ENCODE results near the gene CUEDC1.
"Not testable (repeated sequence)": the region's sequence is repeated elsewhere in the genome, so short reads cannot be mapped to it uniquely, and the experiment has no call there.

Gene CUEDC1

GRCh38 chr17:57927048-57927723, 28.0 kb downstream of the CUEDC1 start:
- Mint-ChIP-seq H3K27me3 (peaks cover 66 to 89% of the 10 kb centered on the region in 2 donors), H3K27ac (no peak overlapping the region), H3K4me3 (no peak overlapping the region), H3K36me3 (no peaks in the 10 kb centered on the region), H3K4me1 (peaks cover 0 to 11% of the 10 kb centered on the region in 2 donors), H3K9me3 (no peaks in the 10 kb centered on the region)
- no peak for ATAC-seq (replicated peaks)
- no peak for DNase-seq

- no peak overlapping the region for H3K27ac Mint-ChIP-seq
- H3K27me3 Mint-ChIP-seq, result peaks cover 68 to 89% of the 10 kb centered on the region in 2 donors
- DNase-seq (no peak), ATAC-seq (replicated peaks) (no peak)
- H3K36me3 Mint-ChIP-seq, result no peaks in the 10 kb centered on the region
- no peak overlapping the region for H3K4me3 Mint-ChIP-seq
- H3K9me3 Mint-ChIP-seq, result no peaks in the 10 kb centered on the region
- peaks cover 0 to 11% of the 10 kb centered on the region in 2 donors for H3K4me1 Mint-ChIP-seq
These were observed 28.5 kb downstream of the CUEDC1 start for GRCh38 chr17:57926723-57927047.

- DNase-seq (no peak), ATAC-seq (replicated peaks) (no peak)
- H3K4me3 Mint-ChIP-seq, result no peak overlapping the region
- no peak overlapping the region for H3K27ac Mint-ChIP-seq
- H3K36me3 Mint-ChIP-seq, result no peaks in the 10 kb centered on the region
- peaks cover 0 to 11% of the 10 kb centered on the region in 2 donors for H3K4me1 Mint-ChIP-seq
- H3K9me3 Mint-ChIP-seq, result no peaks in the 10 kb centered on the region
- peaks cover 69 to 86% of the 10 kb centered on the region in 2 donors for H3K27me3 Mint-ChIP-seq
These were observed 29.7 kb downstream of the CUEDC1 start for GRCh38 chr17:57925361-57925990.

- Mint-ChIP-seq H3K4me1 (peaks cover 0 to 11% of the 10 kb centered on the region in 2 donors), H3K9me3 (no peaks in the 10 kb centered on the region), H3K27ac (no peak overlapping the region), H3K36me3 (no peaks in the 10 kb centered on the region), H3K27me3 (peaks cover 69 to 88% of the 10 kb centered on the region in 2 donors), H3K4me3 (no peak overlapping the region)
- DNase-seq (no peak), ATAC-seq (replicated peaks) (no peak)
These were observed 30.5 kb downstream of the CUEDC1 start for GRCh38 chr17:57924677-57925076.

GRCh38 chr17:57923182-57923872, 31.9 kb downstream of the CUEDC1 start:
- Mint-ChIP-seq H3K9me3 (no peaks in the 10 kb centered on the region), H3K27me3 (peaks cover 62 to 84% of the 10 kb centered on the region in 2 donors), H3K4me3 (no peak overlapping the region), H3K4me1 (peaks cover 0 to 11% of the 10 kb centered on the region in 2 donors), H3K36me3 (no peaks in the 10 kb centered on the region), H3K27ac (no peak overlapping the region)
- DNase-seq, result no peak
- ATAC-seq (replicated peaks), result no peak

GRCh38 chr17:57922745-57923144, 32.5 kb downstream of the CUEDC1 start:
- not testable (repeated sequence) for DNase-seq; H3K36me3 Mint-ChIP-seq; H3K9me3 Mint-ChIP-seq; ATAC-seq (replicated peaks); H3K4me3 Mint-ChIP-seq; H3K27ac Mint-ChIP-seq
- Mint-ChIP-seq H3K27me3 (peaks cover 62 to 81% of the 10 kb centered on the region in 2 donors), H3K4me1 (peaks cover 0 to 11% of the 10 kb centered on the region in 2 donors)

GRCh38 chr17:57920916-57921703, 34.1 kb downstream of the CUEDC1 start:
- DNase-seq, result no peak
- no peaks in the 10 kb centered on the region for H3K36me3 Mint-ChIP-seq

GRCh38 chr17:57919918-57920317, 35.3 kb downstream of the CUEDC1 start:
- DNase-seq (no peak), ATAC-seq (replicated peaks) (no peak)
- no peaks in the 10 kb centered on the region for H3K36me3 Mint-ChIP-seq
- H3K4me1 Mint-ChIP-seq, result no peaks in the 10 kb centered on the region
- peaks cover 41 to 52% of the 10 kb centered on the region in 2 donors for H3K27me3 Mint-ChIP-seq
- no peak overlapping the region for H3K4me3 Mint-ChIP-seq
- no peak overlapping the region for H3K27ac Mint-ChIP-seq
- H3K9me3 Mint-ChIP-seq, result no peaks in the 10 kb centered on the region

More at GRCh38 chr17:57920916-57921703, 34.1 kb downstream of the CUEDC1 start:
- Mint-ChIP-seq H3K4me1 (peaks cover 0 to 5% of the 10 kb centered on the region in 2 donors), H3K9me3 (no peaks in the 10 kb centered on the region), H3K4me3 (no peak overlapping the region), H3K27ac (no peak overlapping the region), H3K27me3 (peaks cover 49 to 64% of the 10 kb centered on the region in 2 donors)
- ATAC-seq (replicated peaks), result no peak

- Mint-ChIP-seq H3K9me3 (no peaks in the 10 kb centered on the region), H3K27me3 (peaks cover 35 to 50% of the 10 kb centered on the region in 2 donors), H3K4me1 (no peaks in the 10 kb centered on the region), H3K27ac (no peak overlapping the region), H3K36me3 (no peaks in the 10 kb centered on the region), H3K4me3 (no peak overlapping the region)
- DNase-seq (no peak), ATAC-seq (replicated peaks) (no peak)
These were observed 37.0 kb downstream of the CUEDC1 start for GRCh38 chr17:57918017-57918895.

GRCh38 chr17:57916925-57917858, 38.0 kb downstream of the CUEDC1 start:
- peaks cover 28 to 40% of the 10 kb centered on the region in 2 donors for H3K27me3 Mint-ChIP-seq
- no peaks in the 10 kb centered on the region for H3K36me3 Mint-ChIP-seq
- no peak overlapping the region for H3K4me3 Mint-ChIP-seq
- H3K4me1 Mint-ChIP-seq, result no peaks in the 10 kb centered on the region
- DNase-seq (no peak), ATAC-seq (replicated peaks) (peak; percentile 67 to 75)
- H3K27ac Mint-ChIP-seq, result no peak overlapping the region
- no peaks in the 10 kb centered on the region for H3K9me3 Mint-ChIP-seq

- no peaks in the 10 kb centered on the region for H3K36me3 Mint-ChIP-seq
- H3K4me1 Mint-ChIP-seq, result no peaks in the 10 kb centered on the region
- H3K4me3 Mint-ChIP-seq, result no peak overlapping the region
- no peaks in the 10 kb centered on the region for H3K9me3 Mint-ChIP-seq
- no peak overlapping the region for H3K27ac Mint-ChIP-seq
- DNase-seq (no peak), ATAC-seq (replicated peaks) (no peak)
- H3K27me3 Mint-ChIP-seq, result peaks cover 28 to 38% of the 10 kb centered on the region in 2 donors
These were observed 39.0 kb downstream of the CUEDC1 start for GRCh38 chr17:57915985-57916757.

- no peak overlapping the region for H3K4me3 Mint-ChIP-seq
- H3K36me3 Mint-ChIP-seq, result no peaks in the 10 kb centered on the region
- H3K9me3 Mint-ChIP-seq, result no peaks in the 10 kb centered on the region
- H3K27me3 Mint-ChIP-seq, result peaks cover 30 to 40% of the 10 kb centered on the region in 2 donors
- DNase-seq (no peak), ATAC-seq (replicated peaks) (no peak)
- no peak overlapping the region for H3K27ac Mint-ChIP-seq
- no peaks in the 10 kb centered on the region for H3K4me1 Mint-ChIP-seq
These were observed 39.7 kb downstream of the CUEDC1 start for GRCh38 chr17:57915544-57915943.

All from stimulated activated naive B cell treated with anti-CD40 and anti-IgM and Interleukin-4, amounts not matched to agents 10 μg/mL and 1 μg/mL and 100 μg/mL, for 72 hours (primary cell).